BE2C (cell line): ENCODE data around the gene ARSA.
"Not testable (repeated sequence)": the region's sequence is repeated elsewhere in the genome, so short reads cannot be mapped to it uniquely, and the experiment has no call there.

Source experiments
- DNase-seq: peaks from one replicate; pipeline ENCODE4 v3.0.0-alpha.2; 2020
- H3K27me3 ChIP-seq: fragments of 250-450 bp; sonication (Bioruptor Pico); 2 replicates; pipeline ENCODE4 v1.5.1; 2020; ENCODE audit warnings: mild to moderate bottlenecking
- H3K36me3 ChIP-seq: fragments of 250-450 bp; sonication (Bioruptor Pico); 2 replicates; pipeline ENCODE4 v1.5.1; 2020; ENCODE audit warnings: mild to moderate bottlenecking
- H3K4me1 ChIP-seq: fragments of 250-450 bp; sonication (Bioruptor Pico); 2 replicates; pipeline ENCODE4 v1.5.1; 2020
- H3K4me3 ChIP-seq: 2 replicates; pipeline ENCODE4 v1.5.1; 2011; ENCODE audit warnings: low read depth, low read length
- H3K9me3 ChIP-seq: fragments of 250-450 bp; sonication (Bioruptor Pico); 2 replicates; pipeline ENCODE4 v1.5.1; 2020
- TF ChIP-seq, protein P1 (sequence below): IDR thresholded peaks from 2 replicates; pipeline ENCODE4 v1.5.1; 2012; ENCODE audit warnings: mild to moderate bottlenecking, low read depth, low read length

ARSA gene

DNA sequence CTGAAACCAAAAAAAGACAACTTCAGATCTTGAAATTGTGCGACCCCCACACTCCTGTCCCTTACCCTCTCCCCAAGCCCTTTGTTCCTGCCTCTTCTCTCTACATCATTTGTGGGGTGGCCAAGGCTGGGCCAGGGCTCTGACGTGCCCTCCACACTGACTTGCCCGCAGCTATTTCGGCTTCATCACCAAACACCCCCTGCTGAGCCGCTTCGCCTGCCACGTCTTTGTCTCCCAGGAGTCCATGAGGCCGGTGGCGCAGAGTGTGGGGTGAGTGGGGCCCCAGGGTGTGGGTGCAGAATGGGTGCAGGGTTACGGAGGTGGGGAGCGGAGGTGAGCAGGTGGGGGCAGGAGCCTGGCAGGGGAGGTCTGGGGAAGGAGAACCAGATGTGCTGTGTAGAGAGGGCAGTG, 17.9 kb downstream of the ARSA start:
- peaks cover 25% of the 10 kb centered on the region for H3K36me3 ChIP-seq
- DNase-seq: no peak
- H3K27me3 ChIP-seq: 0 out of 2 replicates have a peak, but pooled peaks cover 1% of the 10 kb centered on the region
- H3K9me3 ChIP-seq: no peaks in the 10 kb centered on the region; the same call in 1 of the 2 replicates
- H3K4me3 ChIP-seq: no peak overlapping the region
- H3K4me1 ChIP-seq: no peaks in the 10 kb centered on the region
- TF ChIP-seq, protein P1, sequence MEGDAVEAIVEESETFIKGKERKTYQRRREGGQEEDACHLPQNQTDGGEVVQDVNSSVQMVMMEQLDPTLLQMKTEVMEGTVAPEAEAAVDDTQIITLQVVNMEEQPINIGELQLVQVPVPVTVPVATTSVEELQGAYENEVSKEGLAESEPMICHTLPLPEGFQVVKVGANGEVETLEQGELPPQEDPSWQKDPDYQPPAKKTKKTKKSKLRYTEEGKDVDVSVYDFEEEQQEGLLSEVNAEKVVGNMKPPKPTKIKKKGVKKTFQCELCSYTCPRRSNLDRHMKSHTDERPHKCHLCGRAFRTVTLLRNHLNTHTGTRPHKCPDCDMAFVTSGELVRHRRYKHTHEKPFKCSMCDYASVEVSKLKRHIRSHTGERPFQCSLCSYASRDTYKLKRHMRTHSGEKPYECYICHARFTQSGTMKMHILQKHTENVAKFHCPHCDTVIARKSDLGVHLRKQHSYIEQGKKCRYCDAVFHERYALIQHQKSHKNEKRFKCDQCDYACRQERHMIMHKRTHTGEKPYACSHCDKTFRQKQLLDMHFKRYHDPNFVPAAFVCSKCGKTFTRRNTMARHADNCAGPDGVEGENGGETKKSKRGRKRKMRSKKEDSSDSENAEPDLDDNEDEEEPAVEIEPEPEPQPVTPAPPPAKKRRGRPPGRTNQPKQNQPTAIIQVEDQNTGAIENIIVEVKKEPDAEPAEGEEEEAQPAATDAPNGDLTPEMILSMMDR: no peak

GRCh38 chr22:50609599-50609998, 18.4 kb downstream of the ARSA start:
- no peaks in the 10 kb centered on the region for H3K4me1 ChIP-seq
- DNase-seq: no peak
- no peak overlapping the region for H3K4me3 ChIP-seq
- no peaks in the 10 kb centered on the region for H3K27me3 ChIP-seq
- peaks cover 29% of the 10 kb centered on the region for H3K36me3 ChIP-seq
- no peaks in the 10 kb centered on the region; the same call in 1 of the 2 replicates for H3K9me3 ChIP-seq
- TF ChIP-seq, protein P1: no peak

GRCh38 chr22:50608996-50609395, 19.0 kb downstream of the ARSA start:
- no peaks in the 10 kb centered on the region for H3K27me3 ChIP-seq
- H3K4me1 ChIP-seq: no peaks in the 10 kb centered on the region
- H3K9me3 ChIP-seq: no peaks in the 10 kb centered on the region; the same call in 1 of the 2 replicates
- TF ChIP-seq, protein P1: no peak
- H3K36me3 ChIP-seq: peaks cover 29% of the 10 kb centered on the region
- DNase-seq: no peak
- no peak overlapping the region for H3K4me3 ChIP-seq

- not testable (repeated sequence) for H3K4me3 ChIP-seq, H3K9me3 ChIP-seq, DNase-seq, H3K27me3 ChIP-seq, H3K4me1 ChIP-seq
- peaks cover 37% of the 10 kb centered on the region for H3K36me3 ChIP-seq
These were observed 19.7 kb downstream of the ARSA start for GRCh38 chr22:50608058-50608840.

DNA sequence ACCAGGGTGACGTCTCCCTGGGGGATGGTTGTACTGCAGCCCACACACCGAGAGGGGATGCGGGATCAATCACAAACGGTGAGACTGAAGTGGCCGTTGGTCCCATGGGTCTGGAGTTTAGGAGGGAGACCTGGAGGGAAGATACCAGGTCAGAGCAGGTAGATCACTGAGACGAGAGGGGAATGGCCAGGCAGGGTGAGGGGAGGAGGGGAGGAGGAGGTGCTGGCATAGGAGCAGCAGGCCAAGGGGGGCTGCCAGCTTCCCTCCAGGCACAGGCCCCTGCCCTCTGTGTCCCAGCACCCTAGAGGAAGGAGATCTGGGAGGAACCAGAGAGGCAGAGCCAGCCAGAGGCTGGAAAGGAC, 20.3 kb downstream of the ARSA start:
- TF ChIP-seq, protein P1: no peak
- Histone ChIP-seq H3K27me3 (no peaks in the 10 kb centered on the region), H3K36me3 (peaks cover 43% of the 10 kb centered on the region)

GRCh38 chr22:50606946-50607658, 20.9 kb downstream of the ARSA start:
- Histone ChIP-seq H3K4me1 (peaks cover 1% of the 10 kb centered on the region; the same call in 1 of the 2 replicates), H3K9me3 (no peaks in the 10 kb centered on the region), H3K4me3 (no peak overlapping the region), H3K27me3 (no peaks in the 10 kb centered on the region), H3K36me3 (peaks cover 43% of the 10 kb centered on the region)
- DNase-seq: no peak
- TF ChIP-seq, protein P1: no peak

More for the DNA sequence above, 20.3 kb downstream of the ARSA start:
- Histone ChIP-seq H3K9me3 (no peaks in the 10 kb centered on the region), H3K4me1 (no peaks in the 10 kb centered on the region), H3K4me3 (no peak overlapping the region)
- no peak for DNase-seq
